Measurements from ENCODE around the gene NEK4. TPM values are rescaled to one million over a fixed set of nuclear protein-coding genes. Genes with fewer than 3 reads are reported as not detected.
A peak's percentile ranks its signal among the peaks of the same experiment; 100 is the strongest.

Gene NEK4
- total and polyA plus RNA-seq, 7 donors = 4.7 to 22.2 (median 15.3) TPM

GRCh38 chr3:52800079-52800478 lies 29.3 kb upstream of the NEK4 start:
- Histone ChIP-seq H3K36me3 (ENCODE audit: insufficient read depth in 1 of 2, low read depth in 1 of 2) (no peaks in the 10 kb centered on the region), H3K4me1 (no peaks in the 10 kb centered on the region), H3K27ac (no peak overlapping the region), H3K9me3 (no peaks in the 10 kb centered on the region), H3K4me3 (no peak overlapping the region), H3K27me3 (ENCODE audit: insufficient read depth in 3 of 3, low read length in 2 of 3) (no peaks in the 10 kb centered on the region)
- ATAC-seq = peak in 2 of 4 donors; percentile 27 to 56
- no peak for DNase-seq
- TF ChIP-seq CTCF (IDR thresholded peaks at IDR 0.05) = no peak
- intact Hi-C loops (cut with DNase I) = no loop called here
- 72 to 78% (median 78%) methylated on average over 7 of the region's 7 CpGs for WGBS, 3 donors

- Histone ChIP-seq H3K4me1 (no peaks in the 10 kb centered on the region), H3K4me3 (no peak overlapping the region), H3K9me3 (no peaks in the 10 kb centered on the region), H3K27ac (no peak overlapping the region), H3K27me3 (ENCODE audit: insufficient read depth in 3 of 3, low read length in 2 of 3) (no peaks in the 10 kb centered on the region), H3K36me3 (ENCODE audit: insufficient read depth in 1 of 2, low read depth in 1 of 2) (no peaks in the 10 kb centered on the region)
- ATAC-seq (peak in 2 of 4 donors; percentile 32 to 41), DNase-seq (no peak)
- intact Hi-C loops (cut with DNase I) = no loop called here
- peak; percentile 28 for TF ChIP-seq CTCF (IDR thresholded peaks at IDR 0.05)
- WGBS, 3 donors = 62 to 69% (median 62%) methylated on average over 14 of the region's 14 CpGs
Measured at GRCh38 chr3:52798978-52799476, 28.3 kb upstream of the NEK4 start.

- Histone ChIP-seq H3K36me3 (ENCODE audit: insufficient read depth in 1 of 2, low read depth in 1 of 2) (no peaks in the 10 kb centered on the region), H3K27ac (no peak overlapping the region), H3K9me3 (no peaks in the 10 kb centered on the region), H3K4me3 (no peak overlapping the region), H3K4me1 (no peaks in the 10 kb centered on the region), H3K27me3 (ENCODE audit: insufficient read depth in 3 of 3, low read length in 2 of 3) (no peaks in the 10 kb centered on the region)
- DNase-seq (no peak), ATAC-seq (peak in 1 of 4 donors; percentile 18)
- TF ChIP-seq CTCF (IDR thresholded peaks at IDR 0.05) = no peak
- intact Hi-C loops (cut with DNase I) = no loop called here
- WGBS, 3 donors = 78 to 83% (median 81%) methylated on average over 8 to 10 of the region's 10 CpGs
Measured at GRCh38 chr3:52798376-52798977, 27.7 kb upstream of the NEK4 start.

GRCh38 chr3:52796411-52796810 lies 25.7 kb upstream of the NEK4 start:
- TF ChIP-seq CTCF (IDR thresholded peaks at IDR 0.05) = no peak
- intact Hi-C loops (cut with DNase I) = no loop called here
- Histone ChIP-seq H3K9me3 (no peaks in the 10 kb centered on the region), H3K36me3 (ENCODE audit: insufficient read depth in 1 of 2, low read depth in 1 of 2) (no peaks in the 10 kb centered on the region), H3K4me1 (no peaks in the 10 kb centered on the region), H3K27ac (no peak overlapping the region), H3K27me3 (ENCODE audit: insufficient read depth in 3 of 3, low read length in 2 of 3) (no peaks in the 10 kb centered on the region), H3K4me3 (no peak overlapping the region)
- WGBS, 3 donors = 93 to 96% (median 96%) methylated on average over 9 of the region's 9 CpGs
- ATAC-seq (no peak), DNase-seq (no peak)
